Epithelial cell of prostate (primary cell): ENCODE results near the gene ICE2.
A peak's percentile ranks its signal among the peaks of the same experiment; 100 is the strongest.

Source experiments
- DNase-seq: peaks from one replicate; pipeline ENCODE4 v3.0.0-alpha.2; 2011; ENCODE audit warnings: low read depth, low spot score
- H3K27ac ChIP-seq: fragments of 450-650 bp; 2 replicates; pipeline ENCODE4 v1.5.1; 2017; ENCODE audit warnings: mild to moderate bottlenecking

The ICE2 gene

GRCh38 chr15:60478566-60479360 lies at the start of gene ICE2:
TSS of gene ICE2 (minus strand) at chr15:60479142. CDS start at chr15:60477977, 1,165 bp downstream.
- peak within 1 kb of the TSS; percentile 78 for H3K27ac ChIP-seq
- DNase-seq, result peak; percentile 66

- no peak overlapping the region for H3K27ac ChIP-seq
Observed at GRCh38 chr15:60528530-60528929, 49.6 kb upstream of the ICE2 start.

GRCh38 chr15:60527456-60527855 lies 48.5 kb upstream of the ICE2 start:
- H3K27ac ChIP-seq, result no peak overlapping the region
- DNase-seq, result no peak

More at GRCh38 chr15:60528530-60528929, 49.6 kb upstream of the ICE2 start:
- DNase-seq, result no peak

GRCh38 chr15:60526127-60526616 lies 47.2 kb upstream of the ICE2 start:
- H3K27ac ChIP-seq, result no peak overlapping the region
- DNase-seq, result peak; percentile 70

- DNase-seq, result no peak
- no peak overlapping the region for H3K27ac ChIP-seq
Observed at GRCh38 chr15:60525341-60526039, 46.5 kb upstream of the ICE2 start.

GRCh38 chr15:60523056-60523455 lies 44.1 kb upstream of the ICE2 start:
- H3K27ac ChIP-seq, result peak overlapping the region; percentile 75
- peak; percentile 80 for DNase-seq

GRCh38 chr15:60520825-60521368 lies 42.0 kb upstream of the ICE2 start:
- H3K27ac ChIP-seq, result peak overlapping the region; percentile 90
- peak; percentile 33 for DNase-seq

GRCh38 chr15:60520013-60520824 lies 41.3 kb upstream of the ICE2 start:
- DNase-seq, result peak; percentile 87
- H3K27ac ChIP-seq, result peak overlapping the region; percentile 90

GRCh38 chr15:60519218-60519617 lies 40.3 kb upstream of the ICE2 start:
- no peak for DNase-seq
- peak overlapping the region; percentile 90 for H3K27ac ChIP-seq

GRCh38 chr15:60518511-60518910 lies 39.6 kb upstream of the ICE2 start:
- peak overlapping the region; percentile 90 for H3K27ac ChIP-seq
- DNase-seq, result no peak

- no peak for DNase-seq
- no peak overlapping the region for H3K27ac ChIP-seq
Observed at GRCh38 chr15:60514261-60514881, 35.4 kb upstream of the ICE2 start.

GRCh38 chr15:60513676-60514075 lies 34.7 kb upstream of the ICE2 start:
- DNase-seq, result no peak
- no peak overlapping the region for H3K27ac ChIP-seq

GRCh38 chr15:60512937-60513336 lies 34.0 kb upstream of the ICE2 start:
- no peak overlapping the region for H3K27ac ChIP-seq
- no peak for DNase-seq

- no peak overlapping the region for H3K27ac ChIP-seq
- no peak for DNase-seq
Observed at GRCh38 chr15:60511351-60512031, 32.5 kb upstream of the ICE2 start.

GRCh38 chr15:60510006-60510405 lies 31.1 kb upstream of the ICE2 start:
- DNase-seq, result no peak
- peak overlapping the region; percentile 67 for H3K27ac ChIP-seq

- peak overlapping the region; percentile 67 for H3K27ac ChIP-seq
- no peak for DNase-seq
Observed at GRCh38 chr15:60509470-60509869, 30.5 kb upstream of the ICE2 start.

- DNase-seq, result no peak
- H3K27ac ChIP-seq, result peak overlapping the region; percentile 67
Observed at GRCh38 chr15:60508442-60508841, 29.5 kb upstream of the ICE2 start.

- DNase-seq, result no peak
Observed at GRCh38 chr15:60507596-60508424, 28.9 kb upstream of the ICE2 start.

More at GRCh38 chr15:60507596-60508424, 28.9 kb upstream of the ICE2 start:
- peak overlapping the region; percentile 67 for H3K27ac ChIP-seq
